ENCODE measurements around the gene YWHAH. TPM values are rescaled to one million over a fixed set of nuclear protein-coding genes. Genes with fewer than 3 reads are reported as not detected.

Gene YWHAH
- total RNA-seq, 1 donor from 2014 or later: 67.2 TPM

GRCh38 chr22:31929167-31929930 lies 15.0 kb upstream of the YWHAH start:
- DNase-seq: peak; percentile 51
- intact Hi-C loops (cut with micrococcal nuclease): no loop called here
- H3K4me1 ChIP-seq: peaks cover 14% of the 10 kb centered on the region
- peak overlapping the region; percentile 33 for H3K27ac ChIP-seq (replicated peaks)
- peaks cover 9% of the 10 kb centered on the region for H3K27me3 ChIP-seq (ENCODE audit: low read depth)
- no peaks in the 10 kb centered on the region for H3K9me3 ChIP-seq (replicated peaks)
- TF ChIP-seq, protein P1, sequence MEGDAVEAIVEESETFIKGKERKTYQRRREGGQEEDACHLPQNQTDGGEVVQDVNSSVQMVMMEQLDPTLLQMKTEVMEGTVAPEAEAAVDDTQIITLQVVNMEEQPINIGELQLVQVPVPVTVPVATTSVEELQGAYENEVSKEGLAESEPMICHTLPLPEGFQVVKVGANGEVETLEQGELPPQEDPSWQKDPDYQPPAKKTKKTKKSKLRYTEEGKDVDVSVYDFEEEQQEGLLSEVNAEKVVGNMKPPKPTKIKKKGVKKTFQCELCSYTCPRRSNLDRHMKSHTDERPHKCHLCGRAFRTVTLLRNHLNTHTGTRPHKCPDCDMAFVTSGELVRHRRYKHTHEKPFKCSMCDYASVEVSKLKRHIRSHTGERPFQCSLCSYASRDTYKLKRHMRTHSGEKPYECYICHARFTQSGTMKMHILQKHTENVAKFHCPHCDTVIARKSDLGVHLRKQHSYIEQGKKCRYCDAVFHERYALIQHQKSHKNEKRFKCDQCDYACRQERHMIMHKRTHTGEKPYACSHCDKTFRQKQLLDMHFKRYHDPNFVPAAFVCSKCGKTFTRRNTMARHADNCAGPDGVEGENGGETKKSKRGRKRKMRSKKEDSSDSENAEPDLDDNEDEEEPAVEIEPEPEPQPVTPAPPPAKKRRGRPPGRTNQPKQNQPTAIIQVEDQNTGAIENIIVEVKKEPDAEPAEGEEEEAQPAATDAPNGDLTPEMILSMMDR (IDR thresholded peaks at IDR 0.05; ENCODE audit: borderline replicate concordance): no peak
- no peaks in the 10 kb centered on the region for H3K36me3 ChIP-seq
- H3K4me3 ChIP-seq: no peak overlapping the region

DNA sequence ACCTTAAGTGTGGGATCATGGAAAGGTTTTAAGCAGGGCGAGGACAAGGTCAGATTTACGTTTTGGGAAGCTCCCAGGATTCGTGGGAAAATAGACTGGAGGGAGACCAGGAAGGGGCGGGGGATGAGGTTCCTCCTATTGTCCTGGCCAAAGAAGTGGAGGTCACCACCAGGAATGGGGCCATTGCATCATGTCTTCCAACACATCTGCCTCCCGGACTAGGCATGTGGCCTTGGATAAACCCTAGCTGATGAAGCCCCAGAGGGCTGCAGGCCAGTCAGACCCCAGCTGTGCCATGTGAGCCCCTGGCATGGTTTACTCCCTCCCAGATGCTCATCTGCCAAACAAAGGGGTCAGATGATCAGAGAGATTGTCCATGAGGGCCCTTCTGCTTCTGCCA lies 11.5 kb upstream of the YWHAH start:
- H3K27ac ChIP-seq (replicated peaks): no peak overlapping the region
- H3K27me3 ChIP-seq (ENCODE audit: low read depth): no peaks in the 10 kb centered on the region
- no peaks in the 10 kb centered on the region for H3K36me3 ChIP-seq
- H3K4me3 ChIP-seq: no peak overlapping the region
- TF ChIP-seq, protein P1 (IDR thresholded peaks at IDR 0.05; ENCODE audit: borderline replicate concordance): no peak
- H3K4me1 ChIP-seq: peaks cover 21% of the 10 kb centered on the region
- intact Hi-C loops (cut with micrococcal nuclease): no loop called here
- no peaks in the 10 kb centered on the region for H3K9me3 ChIP-seq (replicated peaks)
- DNase-seq: no peak

- no peak for DNase-seq
- no peaks in the 10 kb centered on the region for H3K36me3 ChIP-seq
- H3K9me3 ChIP-seq (replicated peaks): no peaks in the 10 kb centered on the region
- TF ChIP-seq, protein P1 (IDR thresholded peaks at IDR 0.05; ENCODE audit: borderline replicate concordance): no peak
- H3K4me3 ChIP-seq: no peak overlapping the region
- no peaks in the 10 kb centered on the region for H3K27me3 ChIP-seq (ENCODE audit: low read depth)
- intact Hi-C loops (cut with micrococcal nuclease): no loop called here
- peaks cover 21% of the 10 kb centered on the region for H3K4me1 ChIP-seq
- H3K27ac ChIP-seq (replicated peaks): no peak overlapping the region
These were observed 10.9 kb upstream of the YWHAH start for GRCh38 chr22:31933406-31933805.

- Histone ChIP-seq H3K27ac (replicated peaks) (no peak overlapping the region), H3K36me3 (no peaks in the 10 kb centered on the region), H3K4me1 (peaks cover 21% of the 10 kb centered on the region), H3K9me3 (replicated peaks) (no peaks in the 10 kb centered on the region), H3K4me3 (no peak overlapping the region), H3K27me3 (ENCODE audit: low read depth) (no peaks in the 10 kb centered on the region)
- TF ChIP-seq, protein P1 (IDR thresholded peaks at IDR 0.05; ENCODE audit: borderline replicate concordance): no peak
- DNase-seq: no peak
- intact Hi-C loops (cut with micrococcal nuclease): no loop called here
These were observed 10.4 kb upstream of the YWHAH start for GRCh38 chr22:31933816-31934482.

- Histone ChIP-seq H3K27ac (replicated peaks) (no peak overlapping the region), H3K27me3 (ENCODE audit: low read depth) (no peaks in the 10 kb centered on the region), H3K4me1 (peaks cover 21% of the 10 kb centered on the region), H3K4me3 (no peak overlapping the region), H3K36me3 (no peaks in the 10 kb centered on the region), H3K9me3 (replicated peaks) (no peaks in the 10 kb centered on the region)
- DNase-seq: no peak
- intact Hi-C loops (cut with micrococcal nuclease): no loop called here
- TF ChIP-seq, protein P1 (IDR thresholded peaks at IDR 0.05; ENCODE audit: borderline replicate concordance): no peak
These were observed 8.2 kb upstream of the YWHAH start for GRCh38 chr22:31935961-31936635.
